GM13977 (cell line): ENCODE measurements around the gene CD79A.

Experiments used
- DNase-seq: peaks from one replicate; pipeline ENCODE4 v3.0.0; 2012; ENCODE audit warnings: low spot score
- CTCF ChIP-seq: IDR thresholded peaks from 2 replicates; pipeline ENCODE4 v1.5.1; 2012; ENCODE audit warnings: mild to moderate bottlenecking, control low read depth; ENCODE audit not compliant: insufficient read depth; ENCODE audit errors: extremely low read depth, missing control alignments
- in situ Hi-C: fragments of 300-500 bp; cut with MboI; formaldehyde crosslinking; loops from one replicate; pipeline ENCODE4 v1.12.0; 2022; ENCODE audit warnings: low sequenced_read_pairs, low pct_unique_long_range_greater_than_20kb, mixed read lengths, inconsistent platforms; ENCODE audit not compliant: unreplicated experiment

Gene CD79A

GRCh38 chr19:41905273-41906002 is 28.4 kb downstream of the CD79A start:
- DNase-seq = no peak
- TF ChIP-seq CTCF = no peak
- in situ Hi-C loops = no loop called here

GRCh38 chr19:41906271-41906670 is 29.2 kb downstream of the CD79A start:
- in situ Hi-C loops = no loop called here
- DNase-seq = no peak
- TF ChIP-seq CTCF = no peak

GRCh38 chr19:41906916-41907680 is 30.0 kb downstream of the CD79A start:
- in situ Hi-C loops = no loop called here
- no peak for DNase-seq
- no peak for TF ChIP-seq CTCF

- no peak for TF ChIP-seq CTCF
- in situ Hi-C loops = no loop called here
Observed at GRCh38 chr19:41907994-41908615, 31.0 kb downstream of the CD79A start.

GRCh38 chr19:41908724-41909464 is 31.8 kb downstream of the CD79A start:
- in situ Hi-C loops = no loop called here
- no peak for TF ChIP-seq CTCF
- DNase-seq = no peak

More at GRCh38 chr19:41907994-41908615, 31.0 kb downstream of the CD79A start:
- DNase-seq = no peak

- in situ Hi-C loops = no loop called here
- no peak for TF ChIP-seq CTCF
- no peak for DNase-seq
Observed at GRCh38 chr19:41909706-41910105, 32.6 kb downstream of the CD79A start.
